GM12891 (cell line): Measurements from ENCODE around the gene TPH1. TPM values are rescaled to one million over a fixed set of nuclear protein-coding genes. Genes with fewer than 3 reads are reported as not detected.

Experiments used
- DNase-seq: peaks from one replicate; pipeline ENCODE4 v3.0.0; 2011; ENCODE audit warnings: low spot score; ENCODE audit not compliant: insufficient read length
- FAIRE-seq: peaks from 2 replicates; lab custom pipeline; 2011; peaks lifted over from hg19 to GRCh38; lab: Jason Lieb, UNC
- PAX5 ChIP-seq: IDR thresholded peaks from 2 replicates; pipeline ENCODE4 v1.6.1; 2011; ENCODE audit warnings: low read length, moderate library complexity, mild to moderate bottlenecking; ENCODE audit not compliant: insufficient read depth, severe bottlenecking
- POLR2A ChIP-seq: IDR thresholded peaks from 2 replicates; pipeline ENCODE4 v1.6.1; 2011; ENCODE audit warnings: low read depth, low read length, control low read depth
- POLR2AphosphoS5 ChIP-seq: IDR thresholded peaks from 2 replicates; pipeline ENCODE4 v1.6.1; 2011; ENCODE audit warnings: low read depth, low read length, control low read depth
- POU2F2 ChIP-seq: IDR thresholded peaks from 2 replicates; pipeline ENCODE4 v1.6.1; 2011; ENCODE audit warnings: low read depth, mild to moderate bottlenecking, control low read depth, low read length, moderate library complexity
- SPI1 ChIP-seq: IDR thresholded peaks from 2 replicates; pipeline ENCODE4 v1.6.1; 2011; ENCODE audit warnings: low read depth, low read length, control low read depth
- TAF1 ChIP-seq: IDR thresholded peaks from 2 replicates; pipeline ENCODE4 v1.6.1; 2011; ENCODE audit warnings: low read depth, low read length, control low read depth
- polyA plus RNA-seq: library from polyadenylated mRNA; unstranded; fragments of >200 nt; gene quantifications from one replicate; pipeline ENCODE4 v1.2.1, GENCODE V29; 2012; ENCODE audit warnings: low read depth, missing spikeins, inconsistent platforms; ENCODE audit not compliant: missing spikeins

The TPH1 gene
- 0.05 TPM for polyA plus RNA-seq

- no peak for FAIRE-seq
- DNase-seq, result no peak
- no peak for TF ChIP-seq POLR2AphosphoS5
- TF ChIP-seq POU2F2, result no peak
- TF ChIP-seq PAX5, result no peak
- no peak for TF ChIP-seq SPI1
- no peak for TF ChIP-seq TAF1
- no peak for TF ChIP-seq POLR2A
Measured at GRCh38 chr11:18046116-18046777, at the start of gene TPH1. Gene TPH1 (minus strand): TSS chr11:18046269. CDS start chr11:18040762, 5,507 bp downstream.

- no peak for FAIRE-seq
- no peak for TF ChIP-seq POLR2AphosphoS5
- no peak for TF ChIP-seq TAF1
- no peak for TF ChIP-seq SPI1
- TF ChIP-seq POLR2A, result no peak
- TF ChIP-seq POU2F2, result no peak
- TF ChIP-seq PAX5, result no peak
Measured at GRCh38 chr11:18093959-18094358, 47.9 kb upstream of the TPH1 start.

DNA sequence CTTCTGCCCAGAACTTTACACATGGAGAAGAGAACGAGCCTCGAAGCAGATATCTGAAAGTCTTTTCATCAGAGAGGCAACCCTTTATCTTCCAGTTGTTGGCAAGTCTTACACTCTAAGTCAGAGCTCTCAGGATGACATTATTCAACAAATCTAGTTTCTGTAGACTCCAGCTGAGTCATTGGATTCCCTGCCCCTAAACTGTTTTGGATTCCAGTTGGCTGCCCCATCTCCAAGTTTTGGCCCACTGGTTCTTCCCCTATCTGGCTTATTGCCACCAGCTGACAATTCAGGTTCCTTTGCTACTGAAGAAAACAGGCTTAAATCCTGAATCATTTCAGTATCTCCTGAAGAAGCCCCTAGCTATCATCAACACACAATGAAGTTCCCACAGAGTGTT is 45.7 kb upstream of the TPH1 start:
- TF ChIP-seq PAX5 (no peak), POLR2AphosphoS5 (no peak), TAF1 (no peak), SPI1 (no peak), POLR2A (no peak), POU2F2 (no peak)
- FAIRE-seq (no peak), DNase-seq (no peak)

More at GRCh38 chr11:18093959-18094358, 47.9 kb upstream of the TPH1 start:
- no peak for DNase-seq

DNA sequence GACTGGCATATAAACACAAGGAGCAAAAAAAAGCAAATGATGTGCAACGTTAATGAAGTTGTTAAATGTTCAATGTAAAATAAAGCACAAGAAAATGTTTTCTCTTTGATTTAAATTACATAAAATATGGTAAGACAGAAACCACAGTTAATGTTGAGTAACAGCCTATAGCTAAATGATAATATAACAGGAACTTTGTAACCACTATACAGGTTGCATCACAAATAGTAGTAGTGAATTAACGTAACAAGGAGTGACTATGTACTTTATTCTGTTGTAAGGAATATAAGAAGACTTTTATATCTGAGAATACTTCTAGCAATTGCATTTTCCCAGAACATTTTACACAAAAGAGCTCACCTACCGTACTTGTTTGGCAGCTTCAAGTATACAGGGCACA is 42.9 kb upstream of the TPH1 start:
- TF ChIP-seq POU2F2, result no peak
- TF ChIP-seq POLR2A, result no peak
- no peak for TF ChIP-seq TAF1
- TF ChIP-seq PAX5, result no peak
- TF ChIP-seq SPI1, result no peak
- TF ChIP-seq POLR2AphosphoS5, result no peak
- no peak for FAIRE-seq
- DNase-seq, result no peak

DNA sequence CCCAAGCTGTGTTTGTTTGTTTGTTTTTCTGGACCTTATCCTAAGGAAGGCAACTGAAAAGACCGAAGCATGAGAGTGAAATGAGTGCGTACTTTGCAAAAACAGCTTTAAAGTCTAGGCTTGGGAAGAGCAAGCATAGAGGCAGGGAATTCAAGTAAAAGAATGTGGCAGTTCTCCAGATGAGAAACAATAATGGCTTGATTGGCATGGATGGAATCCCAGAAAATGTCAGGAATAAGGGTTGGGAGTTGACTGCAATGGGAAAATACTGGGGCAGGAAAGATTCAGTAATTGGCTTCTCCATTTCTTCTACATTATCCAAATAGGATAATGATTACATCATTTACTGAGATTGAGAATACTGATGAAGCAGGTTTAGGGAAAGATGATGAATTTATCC is 42.3 kb upstream of the TPH1 start:
- no peak for TF ChIP-seq TAF1
- no peak for TF ChIP-seq POLR2A
- no peak for TF ChIP-seq POU2F2
- no peak for TF ChIP-seq PAX5
- no peak for TF ChIP-seq SPI1
- no peak for TF ChIP-seq POLR2AphosphoS5
- FAIRE-seq, result no peak
- no peak for DNase-seq

DNA sequence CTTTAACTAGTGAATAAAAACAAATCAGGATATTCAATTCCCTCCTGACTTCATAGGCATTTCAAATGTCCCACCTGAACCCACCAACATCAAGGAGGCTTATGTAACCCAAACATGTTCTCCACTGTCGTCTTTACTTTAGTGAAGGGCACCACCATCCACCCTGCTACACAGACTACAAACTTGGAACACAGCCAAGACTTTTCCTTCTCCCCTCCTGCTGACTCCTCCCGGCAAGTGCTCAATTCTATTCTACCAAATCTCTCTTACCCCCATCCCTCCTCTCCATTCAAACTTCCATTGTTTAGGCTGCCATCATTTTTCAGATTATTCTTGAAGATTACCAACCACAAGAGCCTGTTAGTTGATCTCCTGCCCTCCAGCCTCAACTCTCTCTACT is 35.5 kb upstream of the TPH1 start:
- DNase-seq (no peak), FAIRE-seq (no peak)
- no peak for TF ChIP-seq POU2F2
- TF ChIP-seq SPI1, result no peak
- TF ChIP-seq POLR2A, result no peak
- no peak for TF ChIP-seq PAX5

DNA sequence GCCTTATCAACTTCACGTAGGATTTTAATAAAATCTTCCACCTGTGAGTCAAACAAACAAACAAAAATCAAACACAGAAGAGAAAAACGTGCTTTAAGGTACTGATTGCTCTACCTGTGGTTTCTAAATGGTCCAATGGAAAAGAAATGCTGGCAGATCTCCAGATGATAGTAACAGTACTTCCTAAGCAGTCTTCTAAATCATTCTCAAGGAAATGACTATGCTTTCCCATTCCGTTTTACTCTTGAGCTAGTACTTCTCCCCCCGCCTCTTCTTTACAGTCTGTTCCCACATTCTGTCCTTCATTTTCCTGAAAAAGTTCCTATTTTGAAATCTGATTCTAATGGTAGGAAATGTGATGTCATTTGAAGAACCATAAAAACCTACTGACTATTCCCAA is 34.4 kb upstream of the TPH1 start:
- FAIRE-seq, result no peak

GRCh38 chr11:18078909-18079308 is 32.8 kb upstream of the TPH1 start:
- FAIRE-seq (no peak), DNase-seq (no peak)
- TF ChIP-seq POLR2AphosphoS5 (no peak), POLR2A (no peak), SPI1 (no peak), TAF1 (no peak), POU2F2 (no peak), PAX5 (no peak)

More for the DNA sequence above, 34.4 kb upstream of the TPH1 start:
- no peak for DNase-seq
- TF ChIP-seq PAX5, result no peak
- TF ChIP-seq TAF1, result no peak
- TF ChIP-seq POU2F2, result no peak
- no peak for TF ChIP-seq POLR2A
- TF ChIP-seq POLR2AphosphoS5, result no peak
- TF ChIP-seq SPI1, result no peak

DNA sequence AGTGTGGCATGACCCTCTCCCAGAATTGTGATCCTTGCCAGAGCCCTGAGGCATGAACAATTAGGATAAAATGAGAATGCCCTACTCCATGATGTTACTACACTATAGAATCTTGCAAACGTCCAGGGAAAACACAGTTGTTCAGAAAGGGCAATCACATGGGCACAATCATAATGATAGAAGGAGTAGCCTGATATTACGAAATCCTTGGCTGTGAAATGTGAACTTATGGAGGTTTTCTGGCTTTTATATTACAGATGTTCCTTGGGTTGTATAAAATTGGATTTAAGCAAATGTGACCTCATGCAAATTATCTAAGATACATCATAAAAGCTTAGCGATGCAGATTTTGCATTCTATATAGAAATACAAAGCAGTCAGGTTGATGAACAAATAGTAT is 29.4 kb upstream of the TPH1 start:
- no peak for TF ChIP-seq POLR2A
- no peak for TF ChIP-seq POLR2AphosphoS5
- TF ChIP-seq POU2F2, result no peak
- TF ChIP-seq SPI1, result no peak
- TF ChIP-seq TAF1, result no peak
- TF ChIP-seq PAX5, result no peak

More for the DNA sequence above, 29.4 kb upstream of the TPH1 start:
- FAIRE-seq (no peak), DNase-seq (no peak)
